ENCODE data around the gene PRG3. TPM values are rescaled to one million over a fixed set of nuclear protein-coding genes. Genes with fewer than 3 reads are reported as not detected.
"Not testable (repeated sequence)": the region's sequence is repeated elsewhere in the genome, so short reads cannot be mapped to it uniquely, and the experiment has no call there.

Gene PRG3
- total RNA-seq, 2 donors from 2014 or later, result not detected

DNA sequence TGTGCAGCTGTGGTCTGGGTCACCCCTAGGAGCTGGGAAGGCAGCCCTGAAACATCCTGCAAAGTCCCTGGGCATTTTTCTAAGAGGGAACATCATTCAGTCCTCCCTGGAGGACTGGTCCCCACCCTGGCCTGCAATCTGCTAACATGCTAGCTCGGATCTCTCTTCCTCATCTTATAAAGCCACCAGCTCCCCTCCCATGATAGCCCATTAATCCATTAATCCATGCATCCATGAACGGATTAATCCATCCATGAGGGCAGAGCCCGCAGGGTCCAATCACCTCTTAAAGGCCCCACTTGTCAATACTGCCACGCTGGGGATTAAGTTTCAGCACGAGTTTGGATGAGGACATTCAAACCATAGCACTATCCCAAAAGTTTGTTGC is 12.1 kb downstream of the PRG3 start:
- H3K27ac Mint-ChIP-seq, result no peak overlapping the region

DNA sequence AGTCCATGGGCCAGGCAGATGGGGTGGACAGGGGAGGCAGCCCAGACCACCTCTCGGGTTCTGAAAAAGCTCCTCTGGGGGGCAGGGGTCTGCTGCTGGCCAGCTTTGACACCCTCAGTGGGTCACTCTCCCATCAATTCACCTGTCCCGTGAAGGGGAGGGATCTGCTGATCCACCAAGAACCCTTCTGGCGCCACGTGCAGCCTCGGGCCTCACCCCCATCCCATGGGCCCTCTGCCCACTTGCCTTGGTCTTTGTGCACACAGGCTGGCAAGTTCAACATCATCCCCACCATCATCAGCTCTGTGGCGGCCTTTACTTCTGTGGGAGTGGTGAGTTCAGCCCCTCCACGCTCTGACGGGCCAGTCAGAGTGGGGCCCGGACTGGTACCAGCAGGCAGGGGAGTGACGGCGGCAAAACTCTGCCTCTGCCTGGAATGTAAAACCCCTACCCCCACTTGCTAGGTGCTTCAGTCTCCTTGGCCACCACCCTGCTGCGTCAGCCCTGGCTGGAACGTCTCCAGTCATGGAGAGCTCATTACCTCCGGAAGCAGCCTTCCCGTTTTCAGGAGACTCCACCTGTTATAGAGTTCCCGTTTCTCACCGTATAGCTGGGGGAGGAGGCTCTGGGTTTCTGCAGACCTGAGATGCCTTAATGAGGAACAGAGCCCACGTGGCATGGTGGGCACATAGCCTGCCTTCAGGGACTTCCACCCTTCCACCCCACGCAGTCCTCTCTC is 12.7 kb downstream of the PRG3 start:
- no peak overlapping the region for H3K27ac Mint-ChIP-seq

More for the DNA sequence above, 12.1 kb downstream of the PRG3 start:
- Mint-ChIP-seq H3K36me3 (no peaks in the 10 kb centered on the region), H3K27me3 (peaks cover 0 to 7% of the 10 kb centered on the region in 2 donors), H3K4me1 (ENCODE audit: low read depth in 2 of 2) (no peaks in the 10 kb centered on the region), H3K4me3 (no peak overlapping the region), H3K9me3 (no peaks in the 10 kb centered on the region)
- no peak for ATAC-seq
- no peak for DNase-seq (ENCODE audit: low spot score)

DNA sequence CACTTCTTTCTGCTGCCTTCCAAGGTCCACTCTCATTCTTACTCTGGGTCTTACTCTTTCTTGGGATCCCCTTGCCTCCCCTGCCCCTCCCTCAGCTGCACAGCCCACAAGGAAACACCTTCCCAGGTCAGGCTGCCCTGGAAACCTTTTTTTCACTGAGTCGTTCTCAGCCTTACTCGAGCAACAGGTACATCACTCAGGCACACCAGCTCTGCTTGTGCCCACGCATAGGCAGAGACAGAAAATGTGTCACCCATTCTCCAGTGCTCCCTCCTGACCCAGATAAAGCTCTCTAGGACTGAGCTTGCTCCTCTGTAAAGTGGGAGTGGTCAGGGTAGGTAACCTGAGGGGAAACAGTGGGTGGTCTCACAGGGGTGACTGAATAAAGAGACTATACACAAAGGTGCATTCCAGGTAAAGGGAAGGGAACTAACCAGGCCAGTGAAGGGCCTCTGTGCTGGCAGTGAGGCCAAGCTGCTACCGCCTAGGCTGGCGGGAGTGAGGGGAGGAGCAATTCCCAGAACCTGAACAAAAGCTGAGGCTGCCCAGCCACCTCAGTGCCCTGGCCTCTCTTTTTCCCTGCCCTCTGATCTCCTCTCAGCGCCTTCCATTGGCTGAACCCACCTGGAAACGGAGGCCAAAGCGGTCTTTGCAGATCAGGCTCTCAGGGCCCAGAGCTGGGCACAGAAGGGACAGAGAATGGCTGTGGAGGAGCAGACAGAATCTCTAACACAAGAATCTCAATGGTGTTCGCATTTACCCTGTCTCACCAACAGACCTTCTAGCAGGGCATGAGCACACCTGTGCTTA is 15.9 kb downstream of the PRG3 start:
- H3K4me1 Mint-ChIP-seq (ENCODE audit: low read depth in 2 of 2), result no peaks in the 10 kb centered on the region
- H3K36me3 Mint-ChIP-seq, result no peaks in the 10 kb centered on the region
- ATAC-seq (no peak), DNase-seq (ENCODE audit: low spot score) (peak; percentile 49)
- H3K27me3 Mint-ChIP-seq, result peaks cover 9 to 11% of the 10 kb centered on the region in 2 donors
- H3K27ac Mint-ChIP-seq, result no peak overlapping the region
- H3K4me3 Mint-ChIP-seq, result no peak overlapping the region
- H3K9me3 Mint-ChIP-seq, result no peaks in the 10 kb centered on the region

More for the DNA sequence above, 12.7 kb downstream of the PRG3 start:
- H3K36me3 Mint-ChIP-seq, result no peaks in the 10 kb centered on the region
- H3K27me3 Mint-ChIP-seq, result peaks cover 0 to 5% of the 10 kb centered on the region in 2 donors
- no peak overlapping the region for H3K4me3 Mint-ChIP-seq
- DNase-seq (ENCODE audit: low spot score) (no peak), ATAC-seq (no peak)
- no peaks in the 10 kb centered on the region for H3K9me3 Mint-ChIP-seq
- no peaks in the 10 kb centered on the region for H3K4me1 Mint-ChIP-seq (ENCODE audit: low read depth in 2 of 2)

DNA sequence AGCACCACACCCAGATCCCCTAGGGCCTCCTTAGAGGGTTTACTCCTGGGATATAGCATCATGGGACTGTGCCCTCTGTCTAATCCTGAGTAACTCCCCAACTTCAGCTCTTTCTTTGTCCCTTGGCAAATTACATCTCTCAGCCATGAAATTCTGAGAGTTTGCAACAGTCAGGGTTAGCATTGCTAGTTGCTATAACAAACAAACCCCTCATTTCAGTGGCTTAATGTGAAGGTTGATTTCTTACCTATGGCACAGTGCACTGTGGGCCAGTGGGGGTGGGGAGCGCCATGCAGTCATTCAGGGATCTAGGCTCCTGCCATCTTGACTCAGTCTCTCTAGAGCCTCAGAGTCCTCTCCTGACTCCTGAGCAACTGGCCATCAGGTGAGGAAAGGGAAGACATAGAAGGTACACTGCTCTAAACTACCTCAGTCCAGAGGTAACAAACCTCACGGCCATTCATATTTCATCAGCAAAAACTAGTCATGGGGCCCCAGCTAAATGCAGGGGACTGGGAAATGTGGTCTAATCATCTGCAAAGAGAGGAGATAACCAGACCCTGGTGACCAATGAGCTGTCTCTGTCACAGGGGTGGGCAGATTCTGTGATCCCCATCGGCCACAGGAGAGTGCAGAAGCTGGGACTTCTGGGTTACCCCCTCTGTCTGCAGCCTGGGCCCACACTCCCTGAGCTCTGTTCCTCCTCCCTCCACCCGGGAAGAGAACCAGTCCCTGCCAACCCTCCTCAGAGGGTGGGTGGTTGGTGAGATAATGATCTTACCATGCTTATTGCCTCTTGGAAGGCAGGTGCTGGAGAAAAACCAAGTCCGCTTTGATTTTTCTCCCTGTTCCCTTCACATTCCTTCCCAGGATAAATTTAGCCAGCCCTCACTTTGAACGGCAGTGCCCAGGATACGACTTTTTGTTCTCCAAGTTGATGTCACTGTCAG is 17.5 kb downstream of the PRG3 start:
- Mint-ChIP-seq H3K36me3 (no peaks in the 10 kb centered on the region), H3K27ac (no peak overlapping the region), H3K9me3 (no peaks in the 10 kb centered on the region), H3K4me3 (no peak overlapping the region), H3K4me1 (ENCODE audit: low read depth in 2 of 2) (no peaks in the 10 kb centered on the region), H3K27me3 (peaks cover 9 to 11% of the 10 kb centered on the region in 2 donors)
- ATAC-seq (no peak), DNase-seq (ENCODE audit: low spot score) (peak; percentile 25)

DNA sequence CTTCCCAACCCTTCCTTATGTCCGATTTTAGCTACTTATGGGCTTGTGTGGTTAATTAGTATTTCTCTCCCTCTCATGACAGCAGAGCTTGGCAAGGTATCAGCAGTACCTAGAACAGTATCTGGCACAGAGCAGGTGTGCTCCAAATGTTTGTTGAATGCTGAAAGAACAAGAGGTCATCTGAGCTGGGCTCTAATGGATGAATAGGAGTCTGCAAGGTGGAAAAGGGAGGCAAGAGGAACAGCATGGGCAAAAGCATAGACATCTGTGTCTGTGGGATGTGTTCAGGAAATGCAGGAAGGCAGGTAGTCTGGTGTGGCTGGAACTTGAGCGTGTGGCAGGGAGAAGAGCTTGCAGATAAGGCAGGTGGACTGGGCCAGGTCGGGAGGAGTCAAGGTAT is 19.0 kb downstream of the PRG3 start:
- no peaks in the 10 kb centered on the region for H3K9me3 Mint-ChIP-seq
- DNase-seq (ENCODE audit: low spot score) (peak; percentile 41), ATAC-seq (no peak)
- H3K4me1 Mint-ChIP-seq (ENCODE audit: low read depth in 2 of 2), result no peaks in the 10 kb centered on the region
- H3K27me3 Mint-ChIP-seq, result peaks cover 9 to 11% of the 10 kb centered on the region in 2 donors
- no peak overlapping the region for H3K4me3 Mint-ChIP-seq
- no peaks in the 10 kb centered on the region for H3K36me3 Mint-ChIP-seq
- H3K27ac Mint-ChIP-seq, result no peak overlapping the region

DNA sequence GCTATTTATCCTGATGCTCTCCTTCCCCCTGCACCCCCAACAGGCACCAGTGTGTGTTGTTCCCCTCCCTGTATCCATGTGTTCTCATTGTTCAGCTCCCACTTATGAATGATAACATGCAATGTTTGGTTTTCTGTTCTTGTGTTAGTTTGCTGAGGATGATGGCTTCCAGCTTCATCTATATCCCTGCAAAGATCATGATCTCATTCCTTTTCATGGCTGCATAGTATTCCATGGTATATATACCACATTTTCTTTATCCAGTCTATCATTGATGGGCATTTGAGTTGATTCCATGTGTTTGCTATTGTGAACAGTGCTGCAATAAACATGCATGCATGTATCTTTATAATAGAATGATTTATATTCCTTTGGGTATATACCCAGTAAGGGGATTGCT is 19.5 kb downstream of the PRG3 start:
- not testable (repeated sequence) for ATAC-seq; H3K27me3 Mint-ChIP-seq; H3K27ac Mint-ChIP-seq; H3K4me1 Mint-ChIP-seq (ENCODE audit: low read depth in 2 of 2); H3K4me3 Mint-ChIP-seq; DNase-seq (ENCODE audit: low spot score); H3K36me3 Mint-ChIP-seq; H3K9me3 Mint-ChIP-seq

DNA sequence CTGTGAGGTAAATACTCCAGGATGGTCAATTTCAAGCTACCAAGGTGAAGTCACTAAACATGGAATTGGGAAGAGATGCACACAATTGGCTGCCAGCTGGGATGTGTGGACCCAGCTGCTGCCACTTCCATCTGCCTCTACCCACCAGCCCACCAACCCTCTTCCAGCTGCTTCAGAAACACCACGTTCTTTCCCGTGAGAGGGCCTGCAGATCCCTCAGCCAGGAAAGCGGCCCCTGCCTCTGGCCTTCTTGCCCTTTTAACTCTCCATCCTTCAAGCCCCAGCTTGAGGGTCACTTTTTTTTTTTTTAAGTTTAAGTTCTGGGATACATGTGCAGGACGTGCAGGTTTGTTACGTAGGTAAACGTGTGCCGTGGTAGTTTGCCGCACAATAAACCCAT is 20.0 kb downstream of the PRG3 start:
- H3K27ac Mint-ChIP-seq, result no peak overlapping the region
- H3K4me3 Mint-ChIP-seq, result no peak overlapping the region
- H3K27me3 Mint-ChIP-seq, result peaks cover 9% of the 10 kb centered on the region in 2 donors
- no peak for ATAC-seq
- H3K4me1 Mint-ChIP-seq (ENCODE audit: low read depth in 2 of 2), result peaks cover 0 to 2% of the 10 kb centered on the region in 2 donors
- H3K36me3 Mint-ChIP-seq, result no peaks in the 10 kb centered on the region
- H3K9me3 Mint-ChIP-seq, result no peaks in the 10 kb centered on the region
- DNase-seq (ENCODE audit: low spot score), result peak; percentile 0

DNA sequence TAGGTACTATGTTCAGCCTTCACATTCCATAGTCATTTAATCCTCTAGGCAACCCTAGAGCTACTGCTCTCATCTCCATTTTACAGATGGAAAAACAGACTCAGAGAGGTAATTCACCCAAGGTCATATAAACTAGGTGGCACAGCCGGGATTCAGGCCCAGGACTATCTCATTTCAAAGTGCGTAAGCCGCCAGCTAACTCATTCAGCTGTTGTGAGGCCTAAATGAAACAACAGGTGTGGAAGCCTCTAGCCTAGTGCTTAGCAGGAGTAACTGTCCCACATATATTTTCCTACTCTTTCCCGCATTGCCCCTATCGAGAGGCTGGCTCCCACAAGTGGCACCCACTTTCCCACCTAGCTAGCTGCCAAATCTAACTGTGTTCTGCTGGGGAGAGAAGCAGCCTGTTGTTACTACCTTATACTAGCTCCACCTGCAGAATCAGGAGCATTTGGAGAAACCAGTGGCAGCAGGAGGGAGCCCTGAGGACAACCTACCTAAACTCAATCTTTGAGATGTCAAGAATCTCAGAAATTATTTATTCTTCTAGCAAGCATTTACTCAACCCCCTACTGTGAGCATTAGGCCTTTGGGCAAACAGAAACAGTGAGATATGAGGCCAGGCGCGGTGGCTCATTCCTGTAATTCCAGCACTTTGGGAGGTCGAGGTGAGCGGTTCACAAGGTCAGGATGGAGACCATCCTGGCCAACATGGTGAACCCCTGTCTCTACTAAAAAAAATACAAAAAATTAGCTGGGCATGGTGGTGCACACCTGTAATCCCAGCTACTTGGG is 20.9 kb downstream of the PRG3 start:
- Mint-ChIP-seq H3K9me3 (no peaks in the 10 kb centered on the region), H3K4me3 (no peak overlapping the region), H3K4me1 (ENCODE audit: low read depth in 2 of 2) (peaks cover 0 to 2% of the 10 kb centered on the region in 2 donors), H3K27me3 (peaks cover 9% of the 10 kb centered on the region in 2 donors), H3K27ac (no peak overlapping the region), H3K36me3 (no peaks in the 10 kb centered on the region)
- peak; percentile 23 for DNase-seq (ENCODE audit: low spot score)
- no peak for ATAC-seq

DNA sequence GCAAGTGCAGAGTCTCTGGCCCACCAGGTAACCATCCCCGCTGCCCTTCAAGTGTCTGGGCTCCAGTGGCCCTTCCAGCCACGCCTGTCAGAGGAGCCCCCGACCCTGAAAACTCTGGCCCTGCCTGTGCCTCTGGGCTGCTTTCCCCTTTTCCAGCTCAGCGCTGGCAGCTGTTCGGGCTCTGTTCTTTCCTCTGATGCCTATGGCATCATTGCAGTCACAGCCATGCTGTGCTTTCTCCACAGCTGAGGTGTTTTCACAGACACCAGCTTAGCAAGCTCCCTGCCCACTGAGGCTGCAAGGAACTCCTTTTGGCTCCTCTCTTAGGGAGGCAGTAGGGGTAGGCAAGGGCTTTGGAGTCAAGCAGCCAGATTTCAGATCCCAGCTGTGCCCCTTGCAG is 21.6 kb downstream of the PRG3 start:
- peaks cover 9 to 14% of the 10 kb centered on the region in 2 donors for H3K27me3 Mint-ChIP-seq
- no peaks in the 10 kb centered on the region for H3K36me3 Mint-ChIP-seq
- peaks cover 4 to 7% of the 10 kb centered on the region in 2 donors for H3K4me1 Mint-ChIP-seq (ENCODE audit: low read depth in 2 of 2)
- no peak for ATAC-seq
- no peak overlapping the region for H3K27ac Mint-ChIP-seq
- no peaks in the 10 kb centered on the region for H3K9me3 Mint-ChIP-seq
- H3K4me3 Mint-ChIP-seq, result no peak overlapping the region
- no peak for DNase-seq (ENCODE audit: low spot score)

DNA sequence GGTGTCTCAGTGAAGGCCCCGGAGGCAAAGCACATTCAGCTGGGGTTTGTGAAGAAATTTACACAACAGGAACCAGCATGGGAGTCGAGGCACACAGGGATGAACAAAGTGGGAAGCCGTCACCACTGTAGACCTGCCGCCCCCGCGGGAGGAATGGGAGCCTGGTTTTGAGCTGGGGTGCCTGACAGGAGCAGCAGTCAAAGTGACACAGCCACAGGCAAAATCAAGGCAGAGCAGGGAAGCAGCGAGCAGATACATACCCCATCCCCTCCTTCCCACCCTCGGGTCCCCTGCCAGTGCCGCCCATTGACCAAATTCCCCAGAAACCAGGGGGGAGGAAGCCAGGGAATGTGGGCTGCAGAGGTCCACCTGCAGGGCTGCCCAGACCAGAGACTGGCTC is 22.0 kb downstream of the PRG3 start:
- H3K36me3 Mint-ChIP-seq, result no peaks in the 10 kb centered on the region
- no peak overlapping the region for H3K4me3 Mint-ChIP-seq
- no peaks in the 10 kb centered on the region for H3K9me3 Mint-ChIP-seq
- H3K27me3 Mint-ChIP-seq, result peaks cover 7 to 17% of the 10 kb centered on the region in 2 donors
- peaks cover 6 to 8% of the 10 kb centered on the region in 2 donors for H3K4me1 Mint-ChIP-seq (ENCODE audit: low read depth in 2 of 2)
- peak; percentile 51 for DNase-seq (ENCODE audit: low spot score)
- no peak overlapping the region for H3K27ac Mint-ChIP-seq
- ATAC-seq, result no peak

DNA sequence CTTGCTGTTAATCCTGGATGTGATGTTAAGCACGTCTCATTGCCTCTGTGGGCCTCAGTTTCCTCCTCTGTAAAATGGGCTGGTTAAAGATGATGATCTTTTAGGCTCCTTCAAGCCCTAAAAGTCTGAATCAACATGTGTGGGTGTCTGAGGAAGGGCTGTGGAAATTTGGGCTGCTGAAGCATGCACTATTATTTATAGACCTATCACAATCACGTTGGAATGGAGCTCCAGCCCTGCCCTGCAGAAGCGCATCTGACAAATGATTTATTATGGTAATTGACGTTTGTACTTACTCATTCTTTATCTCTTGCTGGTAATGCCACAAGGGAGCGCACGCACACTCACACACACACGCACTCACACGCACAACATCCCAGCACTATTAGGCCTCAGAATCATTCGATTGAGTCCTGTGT is 22.4 kb downstream of the PRG3 start:
- H3K27ac Mint-ChIP-seq, result no peak overlapping the region
- DNase-seq (ENCODE audit: low spot score) (peak; percentile 23), ATAC-seq (no peak)
- no peaks in the 10 kb centered on the region for H3K36me3 Mint-ChIP-seq
- H3K4me1 Mint-ChIP-seq (ENCODE audit: low read depth in 2 of 2), result peaks cover 6 to 8% of the 10 kb centered on the region in 2 donors
- no peaks in the 10 kb centered on the region for H3K9me3 Mint-ChIP-seq
- H3K27me3 Mint-ChIP-seq, result peaks cover 6 to 17% of the 10 kb centered on the region in 2 donors
- H3K4me3 Mint-ChIP-seq, result no peak overlapping the region

DNA sequence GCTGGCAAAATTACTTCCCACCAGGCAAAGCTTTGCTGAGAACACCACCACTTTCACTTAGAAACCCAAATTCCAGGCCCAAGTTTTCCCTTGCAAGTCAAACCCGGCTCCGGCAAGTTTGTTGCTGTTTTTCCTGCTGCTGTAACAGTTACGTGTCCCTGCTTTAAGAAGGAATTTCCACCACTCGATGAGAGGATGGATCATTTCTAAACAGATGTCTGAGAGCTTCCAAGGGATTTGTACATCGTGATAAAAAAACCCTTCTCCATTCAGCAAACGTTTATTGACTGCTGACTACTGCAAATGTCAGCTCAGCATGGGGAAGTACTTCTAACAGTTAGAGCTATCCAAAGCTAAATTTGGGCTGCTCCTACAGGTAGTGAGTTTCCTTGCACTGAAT is 23.1 kb downstream of the PRG3 start:
- Mint-ChIP-seq H3K27me3 (peaks cover 9 to 17% of the 10 kb centered on the region in 2 donors), H3K36me3 (no peaks in the 10 kb centered on the region), H3K27ac (no peak overlapping the region), H3K9me3 (no peaks in the 10 kb centered on the region), H3K4me3 (no peak overlapping the region), H3K4me1 (ENCODE audit: low read depth in 2 of 2) (peaks cover 6 to 8% of the 10 kb centered on the region in 2 donors)
- DNase-seq (ENCODE audit: low spot score), result peak; percentile 28
- no peak for ATAC-seq

DNA sequence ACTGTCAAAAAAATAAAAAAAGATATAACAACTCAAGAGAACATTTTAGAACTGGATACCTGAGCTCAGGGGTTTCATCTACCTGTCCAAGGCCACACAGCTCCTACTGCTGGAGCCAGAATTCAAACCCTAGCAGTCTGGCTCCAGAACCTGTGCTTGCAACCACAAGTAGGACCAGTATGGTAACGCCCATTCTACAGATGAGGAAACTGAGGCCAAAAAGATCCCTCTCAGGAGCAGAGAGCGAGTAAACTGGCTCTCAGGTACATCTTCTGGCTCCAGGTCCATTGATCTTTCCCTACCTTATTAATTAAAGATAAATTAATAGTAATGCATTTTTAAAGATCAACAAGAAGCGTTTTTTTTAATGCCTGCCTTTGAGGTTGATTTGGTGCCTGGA is 23.6 kb downstream of the PRG3 start:
- no peaks in the 10 kb centered on the region for H3K36me3 Mint-ChIP-seq
- no peak overlapping the region for H3K4me3 Mint-ChIP-seq
- H3K4me1 Mint-ChIP-seq (ENCODE audit: low read depth in 2 of 2), result peaks cover 6 to 8% of the 10 kb centered on the region in 2 donors
- no peak overlapping the region for H3K27ac Mint-ChIP-seq
- no peaks in the 10 kb centered on the region for H3K9me3 Mint-ChIP-seq
- ATAC-seq (no peak), DNase-seq (ENCODE audit: low spot score) (peak; percentile 37)
- H3K27me3 Mint-ChIP-seq, result peaks cover 9 to 16% of the 10 kb centered on the region in 2 donors
